Tibial nerve (tissue), 4 donors: ENCODE data around the gene ACVR1B.

Experiments
- EP300 ChIP-seq, 2 donors: sonication (generic); formaldehyde crosslinking; IDR thresholded peaks; one replicate each; pipeline ENCODE4 v1.6.1; 2017; ENCODE audit warnings: antibody characterized with exemption in 2 of 2, mild to moderate bottlenecking in 1 of 2
- TF ChIP-seq, protein P1 (sequence below), 5 experiments: fragments of 200-600 bp in 3 of 5; fragments of 450-650 bp in 2 of 5; sonication (generic) in 3 of 5; IDR thresholded peaks; one replicate each; pipeline ENCODE4 v1.5.1; 2016 to 2019; ENCODE audit warnings: antibody characterized with exemption in 5 of 5, mild to moderate bottlenecking in 3 of 5, moderate library complexity in 2 of 5

- TF ChIP-seq, protein P1, sequence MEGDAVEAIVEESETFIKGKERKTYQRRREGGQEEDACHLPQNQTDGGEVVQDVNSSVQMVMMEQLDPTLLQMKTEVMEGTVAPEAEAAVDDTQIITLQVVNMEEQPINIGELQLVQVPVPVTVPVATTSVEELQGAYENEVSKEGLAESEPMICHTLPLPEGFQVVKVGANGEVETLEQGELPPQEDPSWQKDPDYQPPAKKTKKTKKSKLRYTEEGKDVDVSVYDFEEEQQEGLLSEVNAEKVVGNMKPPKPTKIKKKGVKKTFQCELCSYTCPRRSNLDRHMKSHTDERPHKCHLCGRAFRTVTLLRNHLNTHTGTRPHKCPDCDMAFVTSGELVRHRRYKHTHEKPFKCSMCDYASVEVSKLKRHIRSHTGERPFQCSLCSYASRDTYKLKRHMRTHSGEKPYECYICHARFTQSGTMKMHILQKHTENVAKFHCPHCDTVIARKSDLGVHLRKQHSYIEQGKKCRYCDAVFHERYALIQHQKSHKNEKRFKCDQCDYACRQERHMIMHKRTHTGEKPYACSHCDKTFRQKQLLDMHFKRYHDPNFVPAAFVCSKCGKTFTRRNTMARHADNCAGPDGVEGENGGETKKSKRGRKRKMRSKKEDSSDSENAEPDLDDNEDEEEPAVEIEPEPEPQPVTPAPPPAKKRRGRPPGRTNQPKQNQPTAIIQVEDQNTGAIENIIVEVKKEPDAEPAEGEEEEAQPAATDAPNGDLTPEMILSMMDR (IDR thresholded peaks at IDR 0.05) = no peak
- TF ChIP-seq EP300 (IDR thresholded peaks at IDR 0.05) = no peak
Observed at GRCh38 chr12:51950682-51951198, 759 bp upstream of the ACVR1B start.
